ENCODE results near the gene TEX36.
"Not testable (repeated sequence)": the region's sequence is repeated elsewhere in the genome, so short reads cannot be mapped to it uniquely, and the experiment has no call there.

TEX36 gene

GRCh38 chr10:125628104-125629049 lies 54.6 kb downstream of the TEX36 start:
- Mint-ChIP-seq H3K36me3 (ENCODE audit: low read depth) (no peaks in the 10 kb centered on the region), H3K4me1 (ENCODE audit: low read depth) (no peaks in the 10 kb centered on the region), H3K9me3 (no peaks in the 10 kb centered on the region), H3K27me3 (peaks cover 25% of the 10 kb centered on the region), H3K27ac (no peak overlapping the region), H3K4me3 (no peak overlapping the region)

- no peak overlapping the region for H3K4me3 Mint-ChIP-seq
- peaks cover 28% of the 10 kb centered on the region for H3K27me3 Mint-ChIP-seq
- no peak overlapping the region for H3K27ac Mint-ChIP-seq
- no peaks in the 10 kb centered on the region for H3K36me3 Mint-ChIP-seq (ENCODE audit: low read depth)
- no peaks in the 10 kb centered on the region for H3K9me3 Mint-ChIP-seq
- no peaks in the 10 kb centered on the region for H3K4me1 Mint-ChIP-seq (ENCODE audit: low read depth)
Observed at GRCh38 chr10:125627646-125628045, 55.3 kb downstream of the TEX36 start.

- H3K27ac Mint-ChIP-seq, result no peak overlapping the region
- H3K27me3 Mint-ChIP-seq, result peaks cover 31% of the 10 kb centered on the region
- H3K4me1 Mint-ChIP-seq (ENCODE audit: low read depth), result no peaks in the 10 kb centered on the region
- no peak overlapping the region for H3K4me3 Mint-ChIP-seq
- H3K9me3 Mint-ChIP-seq, result peaks cover 4% of the 10 kb centered on the region
- H3K36me3 Mint-ChIP-seq (ENCODE audit: low read depth), result no peaks in the 10 kb centered on the region
Observed at GRCh38 chr10:125626671-125627070, 56.3 kb downstream of the TEX36 start.

- H3K27me3 Mint-ChIP-seq, result peaks cover 31% of the 10 kb centered on the region
- H3K27ac Mint-ChIP-seq, result no peak overlapping the region
- H3K36me3 Mint-ChIP-seq (ENCODE audit: low read depth), result no peaks in the 10 kb centered on the region
- H3K4me3 Mint-ChIP-seq, result no peak overlapping the region
- H3K9me3 Mint-ChIP-seq, result peaks cover 4% of the 10 kb centered on the region
- no peaks in the 10 kb centered on the region for H3K4me1 Mint-ChIP-seq (ENCODE audit: low read depth)
Observed at GRCh38 chr10:125625586-125625985, 57.4 kb downstream of the TEX36 start.

GRCh38 chr10:125624800-125625199 lies 58.2 kb downstream of the TEX36 start:
- peaks cover 4% of the 10 kb centered on the region for H3K9me3 Mint-ChIP-seq
- no peaks in the 10 kb centered on the region for H3K4me1 Mint-ChIP-seq (ENCODE audit: low read depth)
- no peak overlapping the region for H3K27ac Mint-ChIP-seq
- no peak overlapping the region for H3K4me3 Mint-ChIP-seq
- no peaks in the 10 kb centered on the region for H3K36me3 Mint-ChIP-seq (ENCODE audit: low read depth)
- peaks cover 31% of the 10 kb centered on the region for H3K27me3 Mint-ChIP-seq

- Mint-ChIP-seq H3K36me3 (ENCODE audit: low read depth) (no peaks in the 10 kb centered on the region), H3K9me3 (peaks cover 4% of the 10 kb centered on the region), H3K4me3 (no peak overlapping the region), H3K27me3 (peaks cover 24% of the 10 kb centered on the region), H3K4me1 (ENCODE audit: low read depth) (no peaks in the 10 kb centered on the region), H3K27ac (no peak overlapping the region)
Observed at GRCh38 chr10:125621052-125621451, 61.9 kb downstream of the TEX36 start.

- H3K9me3 Mint-ChIP-seq, result peaks cover 4% of the 10 kb centered on the region
- no peaks in the 10 kb centered on the region for H3K4me1 Mint-ChIP-seq (ENCODE audit: low read depth)
- H3K4me3 Mint-ChIP-seq, result no peak overlapping the region
- H3K27me3 Mint-ChIP-seq, result peaks cover 24% of the 10 kb centered on the region
- H3K36me3 Mint-ChIP-seq (ENCODE audit: low read depth), result no peaks in the 10 kb centered on the region
- H3K27ac Mint-ChIP-seq, result no peak overlapping the region
Observed at GRCh38 chr10:125620401-125620800, 62.6 kb downstream of the TEX36 start.

- not testable (repeated sequence) for H3K36me3 Mint-ChIP-seq (ENCODE audit: low read depth); H3K27ac Mint-ChIP-seq; H3K4me1 Mint-ChIP-seq (ENCODE audit: low read depth); H3K9me3 Mint-ChIP-seq; H3K4me3 Mint-ChIP-seq; H3K27me3 Mint-ChIP-seq
Observed at GRCh38 chr10:125613062-125613461, 69.9 kb downstream of the TEX36 start.

GRCh38 chr10:125611756-125612155 lies 71.2 kb downstream of the TEX36 start:
- no peak overlapping the region for H3K27ac Mint-ChIP-seq
- H3K36me3 Mint-ChIP-seq (ENCODE audit: low read depth), result no peaks in the 10 kb centered on the region
- no peaks in the 10 kb centered on the region for H3K4me1 Mint-ChIP-seq (ENCODE audit: low read depth)
- H3K27me3 Mint-ChIP-seq, result no peaks in the 10 kb centered on the region
- H3K4me3 Mint-ChIP-seq, result no peak overlapping the region
- peaks cover 5% of the 10 kb centered on the region for H3K9me3 Mint-ChIP-seq

GRCh38 chr10:125611216-125611615 lies 71.7 kb downstream of the TEX36 start:
- Mint-ChIP-seq H3K27me3 (no peaks in the 10 kb centered on the region), H3K36me3 (ENCODE audit: low read depth) (no peaks in the 10 kb centered on the region), H3K9me3 (peaks cover 5% of the 10 kb centered on the region), H3K27ac (no peak overlapping the region), H3K4me1 (ENCODE audit: low read depth) (no peaks in the 10 kb centered on the region), H3K4me3 (no peak overlapping the region)

- Mint-ChIP-seq H3K4me3 (no peak overlapping the region), H3K36me3 (ENCODE audit: low read depth) (no peaks in the 10 kb centered on the region), H3K27ac (no peak overlapping the region), H3K27me3 (no peaks in the 10 kb centered on the region), H3K4me1 (ENCODE audit: low read depth) (no peaks in the 10 kb centered on the region), H3K9me3 (peaks cover 5% of the 10 kb centered on the region)
Observed at GRCh38 chr10:125609859-125610258, 73.1 kb downstream of the TEX36 start.

GRCh38 chr10:125608474-125608873 lies 74.5 kb downstream of the TEX36 start:
- Mint-ChIP-seq H3K4me3 (no peak overlapping the region), H3K27ac (no peak overlapping the region), H3K9me3 (peaks cover 5% of the 10 kb centered on the region), H3K4me1 (ENCODE audit: low read depth) (no peaks in the 10 kb centered on the region), H3K36me3 (ENCODE audit: low read depth) (no peaks in the 10 kb centered on the region), H3K27me3 (no peaks in the 10 kb centered on the region)

- Mint-ChIP-seq H3K9me3 (peaks cover 5% of the 10 kb centered on the region), H3K4me3 (no peak overlapping the region), H3K36me3 (ENCODE audit: low read depth) (no peaks in the 10 kb centered on the region), H3K27me3 (no peaks in the 10 kb centered on the region), H3K4me1 (ENCODE audit: low read depth) (no peaks in the 10 kb centered on the region), H3K27ac (no peak overlapping the region)
Observed at GRCh38 chr10:125607689-125608290, 75.2 kb downstream of the TEX36 start.

GRCh38 chr10:125606414-125607010 lies 76.5 kb downstream of the TEX36 start:
- Mint-ChIP-seq H3K27ac (no peak overlapping the region), H3K36me3 (ENCODE audit: low read depth) (no peaks in the 10 kb centered on the region), H3K27me3 (no peaks in the 10 kb centered on the region), H3K4me3 (no peak overlapping the region), H3K9me3 (peaks cover 5% of the 10 kb centered on the region), H3K4me1 (ENCODE audit: low read depth) (no peaks in the 10 kb centered on the region)
